GM12875 (cell line): ENCODE measurements around the gene SELENOH.

Source experiments
- H3K4me3 ChIP-seq: one replicate; pipeline ENCODE4 v1.5.1; 2011; ENCODE audit warnings: low read depth, low read length, control low read depth
- TF ChIP-seq, protein P1 (sequence below): IDR thresholded peaks from 2 replicates; pipeline ENCODE4 v1.5.1; 2011; ENCODE audit warnings: low read depth, mild to moderate bottlenecking, control low read depth, inconsistent platforms, low read length, moderate library complexity, borderline replicate concordance; ENCODE audit not compliant: insufficient read depth

The SELENOH gene

DNA sequence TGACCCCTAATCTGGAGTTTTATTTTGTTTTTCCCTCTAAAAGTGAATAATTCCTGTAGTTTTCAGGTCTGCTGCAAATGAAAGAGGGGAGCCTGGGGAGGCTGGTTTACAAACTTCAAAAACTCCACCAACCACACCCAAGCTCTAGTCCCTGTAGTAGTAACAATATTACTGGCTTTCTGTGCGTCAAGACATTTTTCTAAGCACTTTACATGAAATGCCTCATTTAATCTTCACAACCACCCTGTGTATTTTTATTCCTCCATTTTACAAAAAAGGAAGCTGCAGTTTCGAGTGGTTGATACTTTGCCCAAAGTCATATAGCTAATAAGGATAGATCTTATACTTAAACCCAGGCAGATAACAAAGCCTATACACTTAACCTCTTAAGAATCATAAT lies 43.8 kb downstream of the SELENOH start:
- TF ChIP-seq, protein P1, sequence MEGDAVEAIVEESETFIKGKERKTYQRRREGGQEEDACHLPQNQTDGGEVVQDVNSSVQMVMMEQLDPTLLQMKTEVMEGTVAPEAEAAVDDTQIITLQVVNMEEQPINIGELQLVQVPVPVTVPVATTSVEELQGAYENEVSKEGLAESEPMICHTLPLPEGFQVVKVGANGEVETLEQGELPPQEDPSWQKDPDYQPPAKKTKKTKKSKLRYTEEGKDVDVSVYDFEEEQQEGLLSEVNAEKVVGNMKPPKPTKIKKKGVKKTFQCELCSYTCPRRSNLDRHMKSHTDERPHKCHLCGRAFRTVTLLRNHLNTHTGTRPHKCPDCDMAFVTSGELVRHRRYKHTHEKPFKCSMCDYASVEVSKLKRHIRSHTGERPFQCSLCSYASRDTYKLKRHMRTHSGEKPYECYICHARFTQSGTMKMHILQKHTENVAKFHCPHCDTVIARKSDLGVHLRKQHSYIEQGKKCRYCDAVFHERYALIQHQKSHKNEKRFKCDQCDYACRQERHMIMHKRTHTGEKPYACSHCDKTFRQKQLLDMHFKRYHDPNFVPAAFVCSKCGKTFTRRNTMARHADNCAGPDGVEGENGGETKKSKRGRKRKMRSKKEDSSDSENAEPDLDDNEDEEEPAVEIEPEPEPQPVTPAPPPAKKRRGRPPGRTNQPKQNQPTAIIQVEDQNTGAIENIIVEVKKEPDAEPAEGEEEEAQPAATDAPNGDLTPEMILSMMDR: no peak
- no peak overlapping the region for H3K4me3 ChIP-seq

DNA sequence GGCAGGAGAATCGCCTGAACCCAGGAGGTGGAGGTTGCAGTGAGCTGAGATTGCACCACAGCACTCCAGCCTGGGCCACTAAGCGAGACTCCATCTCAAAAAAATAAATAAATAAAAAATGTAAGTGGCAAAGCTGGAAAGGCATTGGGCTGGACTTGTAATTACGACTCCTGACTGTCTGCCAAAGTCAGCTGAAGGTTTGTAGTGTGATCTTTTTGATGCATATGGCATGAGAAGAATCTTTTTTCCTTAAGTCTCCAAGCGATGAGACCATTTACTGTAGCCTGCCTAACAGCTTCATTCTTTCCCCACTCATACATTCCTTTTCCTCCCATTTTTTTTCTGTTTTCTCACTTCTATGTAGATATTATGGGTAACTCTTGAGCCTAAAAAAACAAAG lies 45.1 kb downstream of the SELENOH start:
- no peak overlapping the region for H3K4me3 ChIP-seq
- TF ChIP-seq, protein P1: no peak

DNA sequence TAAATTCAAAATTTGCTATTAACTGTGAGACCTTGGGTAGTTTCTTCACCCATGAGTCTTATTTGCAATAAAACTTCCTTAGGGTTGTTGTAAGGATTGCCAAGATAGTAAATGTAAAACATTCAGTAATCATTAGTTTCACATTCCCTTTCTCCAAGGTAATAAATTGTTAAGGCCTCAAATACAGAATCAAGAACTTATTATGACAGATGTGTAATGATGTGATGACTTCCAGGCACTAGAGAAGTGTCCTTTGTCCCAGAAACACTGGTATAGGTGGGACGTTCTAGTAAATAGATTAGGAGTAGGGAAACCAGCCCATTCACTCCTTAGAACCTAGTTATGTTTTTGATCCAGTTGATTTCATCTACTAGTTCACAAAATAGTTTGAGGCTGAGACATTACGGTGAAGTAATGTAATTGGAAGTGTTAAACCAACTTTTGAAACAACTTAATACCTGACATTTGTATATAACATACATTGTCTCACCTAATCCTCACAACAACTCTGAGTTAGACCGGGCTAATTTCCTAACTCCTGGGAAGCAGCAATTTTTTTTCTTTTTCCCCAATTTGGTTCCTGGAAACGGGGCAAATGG lies 45.8 kb downstream of the SELENOH start:
- TF ChIP-seq, protein P1: no peak
- H3K4me3 ChIP-seq: no peak overlapping the region

DNA sequence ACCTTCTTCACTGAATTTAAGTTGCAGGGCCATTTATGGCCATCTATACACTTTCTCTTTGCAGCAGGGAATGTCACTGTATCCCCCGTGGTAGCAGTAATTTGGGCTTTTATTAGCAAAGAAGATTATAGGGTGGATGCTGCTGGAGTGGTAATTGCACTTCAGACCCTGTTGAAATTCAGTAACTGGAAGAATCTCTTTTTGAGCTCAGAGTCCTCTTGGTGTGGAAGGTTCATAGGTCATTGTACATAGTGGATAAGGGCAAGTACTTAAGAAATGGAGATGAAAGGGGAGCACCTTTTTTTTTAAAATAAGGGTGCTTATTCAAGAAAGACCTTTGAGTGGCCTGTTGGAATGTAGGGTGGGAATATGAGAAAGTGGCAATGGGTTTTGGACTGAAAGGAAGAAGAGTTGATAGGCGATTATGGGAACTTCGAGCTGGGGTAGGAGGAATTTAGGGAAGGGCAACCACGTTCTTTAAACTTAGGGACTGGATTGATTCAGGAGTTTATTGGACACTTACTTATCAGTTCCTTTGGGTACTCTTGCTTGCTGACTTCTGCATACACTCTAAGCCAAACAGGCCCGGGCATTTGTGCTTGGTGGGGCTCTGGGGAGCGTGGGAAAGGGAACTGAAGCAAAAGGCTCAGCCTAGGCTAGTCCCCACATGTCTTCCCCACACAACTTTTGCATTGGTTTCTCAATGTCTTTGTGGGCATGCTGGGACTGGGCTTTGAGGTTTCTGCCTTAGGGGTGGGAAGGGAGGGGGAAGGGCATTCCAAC lies 46.8 kb downstream of the SELENOH start:
- no peak overlapping the region for H3K4me3 ChIP-seq
- TF ChIP-seq, protein P1: no peak

DNA sequence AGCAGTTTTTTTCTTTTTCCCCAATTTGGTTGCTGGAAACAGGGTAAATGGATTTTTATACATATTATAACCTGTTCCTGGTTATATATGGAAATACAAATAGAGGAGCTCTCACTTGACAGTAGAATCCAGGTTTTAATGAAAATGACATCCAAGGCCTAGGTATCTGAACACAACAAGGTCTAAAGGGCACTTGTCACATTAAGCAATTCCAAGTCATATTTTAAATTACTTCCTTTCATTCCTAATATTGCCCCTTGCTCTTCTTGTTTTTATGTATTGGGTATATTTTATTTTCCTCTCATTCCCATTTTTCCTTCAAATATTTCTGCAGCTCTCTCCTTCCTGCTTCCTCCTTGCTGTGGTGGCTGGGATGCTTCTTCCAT lies 47.4 kb downstream of the SELENOH start:
- no peak overlapping the region for H3K4me3 ChIP-seq
- TF ChIP-seq, protein P1: no peak

DNA sequence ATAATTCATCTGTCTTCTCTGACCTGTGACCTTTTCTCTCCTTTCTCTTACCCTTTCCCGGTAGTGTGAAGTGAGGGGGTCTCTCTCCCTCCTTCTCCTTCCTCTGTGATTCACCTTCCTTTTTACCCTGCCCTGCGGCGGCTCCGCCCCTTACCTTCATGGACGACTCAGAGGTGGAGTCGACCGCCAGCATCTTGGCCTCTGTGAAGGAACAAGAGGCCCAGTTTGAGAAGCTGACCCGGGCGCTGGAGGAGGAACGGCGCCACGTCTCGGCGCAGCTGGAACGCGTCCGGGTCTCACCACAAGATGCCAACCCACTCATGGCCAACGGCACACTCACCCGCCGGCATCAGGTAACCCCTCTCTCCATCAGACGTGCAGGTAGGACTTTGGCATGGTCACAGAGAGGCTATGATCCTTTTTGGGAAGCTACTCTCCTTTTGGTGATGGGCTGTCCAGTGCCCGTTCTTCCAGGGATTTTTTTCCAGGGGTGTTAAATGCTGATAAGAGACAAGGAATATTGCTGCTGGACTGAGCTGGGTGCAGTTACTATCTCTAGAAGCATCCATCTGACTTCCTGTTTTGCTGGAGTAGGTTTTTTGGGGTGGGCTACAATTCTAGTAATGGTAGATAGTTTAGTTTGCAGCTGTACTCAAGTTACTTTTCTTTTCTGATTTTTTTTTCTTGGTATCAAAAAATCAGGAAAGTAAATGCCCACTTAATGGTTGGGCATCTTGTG lies 50.2 kb downstream of the SELENOH start:
- H3K4me3 ChIP-seq: no peak overlapping the region
- TF ChIP-seq, protein P1: no peak
